ENCODE results near the gene RGS18. TPM values are rescaled to one million over a fixed set of nuclear protein-coding genes. Genes with fewer than 3 reads are reported as not detected.
"Not testable (repeated sequence)": the region's sequence is repeated elsewhere in the genome, so short reads cannot be mapped to it uniquely, and the experiment has no call there.

The RGS18 gene
- total and polyA plus RNA-seq, 4 donors = 0.81 to 8.4 (median 1.4) TPM

- Histone ChIP-seq H3K36me3 (ENCODE audit: control insufficient read depth, insufficient read depth, low read length) (no peaks in the 10 kb centered on the region), H3K27ac (ENCODE audit: low read depth, low read length) (no peak overlapping the region), H3K4me1 (ENCODE audit: control insufficient read depth, insufficient read depth, low read length) (no peaks in the 10 kb centered on the region), H3K27me3 (ENCODE audit: control insufficient read depth, insufficient read depth, low read length) (no peaks in the 10 kb centered on the region), H3K9me3 (ENCODE audit: control insufficient read depth, insufficient read depth, low read length) (no peaks in the 10 kb centered on the region), H3K4me3 (ENCODE audit: low read depth, low read length) (no peak overlapping the region)
- DNase-seq (ENCODE audit: low read depth in 4 of 6, low spot score in 6 of 6) = no peak
- no CpG with 5 or more reads among the region's 1 CpG for WGBS (ENCODE audit: insufficient coverage)
These were observed 25.5 kb downstream of the RGS18 start for GRCh38 chr1:192183788-192184187.

DNA sequence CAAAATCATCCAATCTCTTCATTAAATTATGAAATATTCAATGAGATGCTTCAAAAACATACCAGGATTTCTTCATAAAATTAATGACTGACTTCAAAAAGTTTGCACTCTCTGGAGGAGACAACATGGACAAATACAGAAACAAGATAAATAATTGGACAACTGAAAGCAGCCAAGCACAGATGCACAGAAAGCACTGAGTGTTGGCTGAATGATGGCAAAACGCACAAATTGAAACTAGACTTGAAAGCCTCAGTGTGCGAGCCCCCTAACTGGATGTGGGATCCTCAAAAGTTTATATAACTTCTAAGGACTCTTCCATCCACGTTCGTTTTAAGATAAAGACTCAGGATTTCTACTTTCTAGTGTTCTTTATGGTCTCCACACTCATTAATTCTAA, 27.9 kb downstream of the RGS18 start:
- WGBS (ENCODE audit: insufficient coverage) = 100% methylated on average over 1 of the region's 4 CpGs
- no peaks in the 10 kb centered on the region for H3K27me3 ChIP-seq (ENCODE audit: control insufficient read depth, insufficient read depth, low read length)
- H3K27ac ChIP-seq (ENCODE audit: low read depth, low read length) = no peak overlapping the region
- H3K36me3 ChIP-seq (ENCODE audit: control insufficient read depth, insufficient read depth, low read length) = no peaks in the 10 kb centered on the region
- no peak for DNase-seq (ENCODE audit: low read depth in 4 of 6, low spot score in 6 of 6)
- no peaks in the 10 kb centered on the region for H3K4me1 ChIP-seq (ENCODE audit: control insufficient read depth, insufficient read depth, low read length)
- H3K9me3 ChIP-seq (ENCODE audit: control insufficient read depth, insufficient read depth, low read length) = no peaks in the 10 kb centered on the region
- H3K4me3 ChIP-seq (ENCODE audit: low read depth, low read length) = no peak overlapping the region

GRCh38 chr1:192190066-192190465, 31.8 kb downstream of the RGS18 start:
- Histone ChIP-seq H3K9me3 (ENCODE audit: control insufficient read depth, insufficient read depth, low read length) (no peaks in the 10 kb centered on the region), H3K36me3 (ENCODE audit: control insufficient read depth, insufficient read depth, low read length) (no peaks in the 10 kb centered on the region), H3K27me3 (ENCODE audit: control insufficient read depth, insufficient read depth, low read length) (no peaks in the 10 kb centered on the region), H3K4me3 (ENCODE audit: low read depth, low read length) (no peak overlapping the region), H3K27ac (ENCODE audit: low read depth, low read length) (no peak overlapping the region), H3K4me1 (ENCODE audit: control insufficient read depth, insufficient read depth, low read length) (no peaks in the 10 kb centered on the region)
- WGBS (ENCODE audit: insufficient coverage) = no CpG with 5 or more reads among the region's 2 CpGs
- no peak for DNase-seq (ENCODE audit: low read depth in 4 of 6, low spot score in 6 of 6)

DNA sequence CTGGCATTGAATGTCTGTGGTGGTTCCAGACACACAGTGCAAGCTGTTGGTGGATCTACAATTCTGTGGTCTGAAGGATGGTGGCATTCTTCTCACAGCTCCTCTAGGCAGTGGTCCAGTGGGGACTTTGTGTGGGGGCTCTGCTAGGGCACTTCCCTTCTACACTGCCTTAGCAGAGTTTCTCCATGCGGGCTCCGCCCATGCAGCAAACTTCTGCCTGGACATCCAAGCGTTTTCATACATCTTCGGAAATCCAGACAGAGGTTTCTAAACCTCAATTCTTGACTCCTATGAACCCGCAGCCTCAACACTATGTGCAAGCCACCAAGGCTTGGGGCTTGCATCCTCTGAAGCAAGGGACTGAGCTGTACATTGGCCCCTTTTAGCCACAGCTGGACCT, 43.0 kb downstream of the RGS18 start:
- Histone ChIP-seq H3K27ac (ENCODE audit: low read depth, low read length) (no peak overlapping the region), H3K4me3 (ENCODE audit: low read depth, low read length) (no peak overlapping the region), H3K36me3 (ENCODE audit: control insufficient read depth, insufficient read depth, low read length) (no peaks in the 10 kb centered on the region), H3K27me3 (ENCODE audit: control insufficient read depth, insufficient read depth, low read length) (no peaks in the 10 kb centered on the region), H3K4me1 (ENCODE audit: control insufficient read depth, insufficient read depth, low read length) (no peaks in the 10 kb centered on the region), H3K9me3 (ENCODE audit: control insufficient read depth, insufficient read depth, low read length) (peaks cover 6% of the 10 kb centered on the region)
- no peak for DNase-seq (ENCODE audit: low read depth in 4 of 6, low spot score in 6 of 6)
- 98% methylated on average over 5 of the region's 5 CpGs for WGBS (ENCODE audit: insufficient coverage)

- Histone ChIP-seq H3K9me3 (ENCODE audit: control insufficient read depth, insufficient read depth, low read length) (no peaks in the 10 kb centered on the region), H3K4me3 (ENCODE audit: low read depth, low read length) (no peak overlapping the region), H3K27ac (ENCODE audit: low read depth, low read length) (no peak overlapping the region), H3K27me3 (ENCODE audit: control insufficient read depth, insufficient read depth, low read length) (no peaks in the 10 kb centered on the region), H3K4me1 (ENCODE audit: control insufficient read depth, insufficient read depth, low read length) (no peaks in the 10 kb centered on the region), H3K36me3 (ENCODE audit: control insufficient read depth, insufficient read depth, low read length) (no peaks in the 10 kb centered on the region)
- no peak for DNase-seq (ENCODE audit: low read depth in 4 of 6, low spot score in 6 of 6)
These were observed 66.1 kb downstream of the RGS18 start for GRCh38 chr1:192224396-192224795.

- no peaks in the 10 kb centered on the region for H3K4me1 ChIP-seq (ENCODE audit: control insufficient read depth, insufficient read depth, low read length)
- no peaks in the 10 kb centered on the region for H3K36me3 ChIP-seq (ENCODE audit: control insufficient read depth, insufficient read depth, low read length)
- no peaks in the 10 kb centered on the region for H3K9me3 ChIP-seq (ENCODE audit: control insufficient read depth, insufficient read depth, low read length)
- no peaks in the 10 kb centered on the region for H3K27me3 ChIP-seq (ENCODE audit: control insufficient read depth, insufficient read depth, low read length)
- H3K4me3 ChIP-seq (ENCODE audit: low read depth, low read length) = no peak overlapping the region
- H3K27ac ChIP-seq (ENCODE audit: low read depth, low read length) = no peak overlapping the region
- no peak for DNase-seq (ENCODE audit: low read depth in 4 of 6, low spot score in 6 of 6)
These were observed 66.6 kb downstream of the RGS18 start for GRCh38 chr1:192224846-192225245.

DNA sequence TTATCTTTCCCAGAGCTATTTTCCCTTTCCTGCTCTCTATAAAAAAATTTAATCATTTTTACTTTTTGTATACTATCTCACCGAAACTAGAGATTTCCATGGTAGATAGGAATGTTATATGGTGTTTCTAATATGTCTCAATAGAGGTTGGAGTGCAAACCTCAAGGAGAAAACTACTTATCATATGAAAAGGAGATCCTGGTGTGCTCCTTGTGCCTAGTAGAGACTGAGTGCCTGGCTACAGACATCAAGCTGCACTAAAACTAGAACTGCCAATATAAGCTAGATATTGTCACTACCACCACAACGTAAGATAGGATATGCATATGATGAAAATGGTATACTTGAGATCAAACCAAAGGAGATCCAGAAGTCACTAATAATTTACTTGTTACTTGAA, 67.0 kb downstream of the RGS18 start:
- no peak for DNase-seq (ENCODE audit: low read depth in 4 of 6, low spot score in 6 of 6)

DNA sequence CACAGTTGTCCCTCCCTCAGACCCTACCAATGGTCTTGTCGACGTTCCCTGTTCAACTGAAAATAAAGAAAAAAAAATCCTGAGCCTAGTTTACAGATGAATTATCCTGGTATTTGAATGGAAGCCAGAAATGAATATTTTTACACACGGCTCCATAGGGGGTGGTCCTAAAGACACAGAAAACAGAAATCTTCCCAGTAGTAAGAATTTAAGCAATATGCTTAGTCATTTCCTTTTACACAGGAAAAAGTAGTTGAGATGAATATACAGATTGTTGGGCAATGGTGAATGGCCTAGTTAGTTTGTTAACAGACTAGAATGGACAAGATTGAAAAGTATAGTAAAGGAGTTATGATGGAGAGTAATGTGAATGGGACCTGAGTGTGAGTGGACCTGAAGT, 67.4 kb downstream of the RGS18 start:
- Histone ChIP-seq H3K27ac (ENCODE audit: low read depth, low read length) (no peak overlapping the region), H3K36me3 (ENCODE audit: control insufficient read depth, insufficient read depth, low read length) (no peaks in the 10 kb centered on the region), H3K4me3 (ENCODE audit: low read depth, low read length) (no peak overlapping the region), H3K4me1 (ENCODE audit: control insufficient read depth, insufficient read depth, low read length) (no peaks in the 10 kb centered on the region), H3K27me3 (ENCODE audit: control insufficient read depth, insufficient read depth, low read length) (no peaks in the 10 kb centered on the region), H3K9me3 (ENCODE audit: control insufficient read depth, insufficient read depth, low read length) (no peaks in the 10 kb centered on the region)
- no CpG with 5 or more reads among the region's 3 CpGs for WGBS (ENCODE audit: insufficient coverage)
- DNase-seq (ENCODE audit: low read depth in 4 of 6, low spot score in 6 of 6) = no peak

More for the DNA sequence above, 67.0 kb downstream of the RGS18 start:
- Histone ChIP-seq H3K36me3 (ENCODE audit: control insufficient read depth, insufficient read depth, low read length) (no peaks in the 10 kb centered on the region), H3K27me3 (ENCODE audit: control insufficient read depth, insufficient read depth, low read length) (no peaks in the 10 kb centered on the region), H3K4me3 (ENCODE audit: low read depth, low read length) (no peak overlapping the region), H3K9me3 (ENCODE audit: control insufficient read depth, insufficient read depth, low read length) (no peaks in the 10 kb centered on the region), H3K27ac (ENCODE audit: low read depth, low read length) (no peak overlapping the region), H3K4me1 (ENCODE audit: control insufficient read depth, insufficient read depth, low read length) (no peaks in the 10 kb centered on the region)
- WGBS (ENCODE audit: insufficient coverage) = no CpG with 5 or more reads among the region's 2 CpGs

GRCh38 chr1:192227330-192227729, 69.1 kb downstream of the RGS18 start:
- Histone ChIP-seq H3K27me3 (ENCODE audit: control insufficient read depth, insufficient read depth, low read length) (no peaks in the 10 kb centered on the region), H3K9me3 (ENCODE audit: control insufficient read depth, insufficient read depth, low read length) (no peaks in the 10 kb centered on the region), H3K4me1 (ENCODE audit: control insufficient read depth, insufficient read depth, low read length) (no peaks in the 10 kb centered on the region), H3K27ac (ENCODE audit: low read depth, low read length) (no peak overlapping the region), H3K36me3 (ENCODE audit: control insufficient read depth, insufficient read depth, low read length) (no peaks in the 10 kb centered on the region), H3K4me3 (ENCODE audit: low read depth, low read length) (no peak overlapping the region)
- no peak for DNase-seq (ENCODE audit: low read depth in 4 of 6, low spot score in 6 of 6)
- 100% methylated on average over 3 of the region's 5 CpGs for WGBS (ENCODE audit: insufficient coverage)

DNA sequence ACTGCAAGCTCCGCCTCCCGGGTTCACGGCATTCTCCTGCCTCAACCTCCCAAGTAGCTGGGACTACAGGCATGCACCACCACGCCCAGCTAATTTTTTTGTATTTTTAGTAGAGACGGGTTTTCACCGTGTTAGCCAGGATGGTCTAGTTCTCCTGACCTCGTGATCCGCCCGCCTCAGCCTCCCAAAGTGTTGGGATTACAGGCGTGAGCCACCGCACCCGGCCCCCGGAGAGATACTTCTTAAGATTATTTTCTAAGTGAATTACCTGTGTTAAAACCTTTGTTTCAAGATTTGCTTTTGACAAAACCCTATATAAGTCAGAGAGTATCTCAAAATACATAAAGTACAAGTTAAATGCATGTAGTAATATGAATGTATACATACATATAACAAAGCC, 69.7 kb downstream of the RGS18 start:
- not testable (repeated sequence) for H3K27ac ChIP-seq (ENCODE audit: low read depth, low read length); H3K36me3 ChIP-seq (ENCODE audit: control insufficient read depth, insufficient read depth, low read length); H3K27me3 ChIP-seq (ENCODE audit: control insufficient read depth, insufficient read depth, low read length); H3K4me3 ChIP-seq (ENCODE audit: low read depth, low read length); H3K4me1 ChIP-seq (ENCODE audit: control insufficient read depth, insufficient read depth, low read length); DNase-seq (ENCODE audit: low read depth in 4 of 6, low spot score in 6 of 6); H3K9me3 ChIP-seq (ENCODE audit: control insufficient read depth, insufficient read depth, low read length)
- 100% methylated on average over 3 of the region's 13 CpGs for WGBS (ENCODE audit: insufficient coverage)
